Measurements from ENCODE around the gene SERAC1. TPM values are rescaled to one million over a fixed set of nuclear protein-coding genes. Genes with fewer than 3 reads are reported as not detected.

The SERAC1 gene
- 2.8 to 4.3 TPM (median 3.3 TPM) in 5 replicates for total RNA-seq (2022; extraction: Qiagen RNA extraction)

GRCh38 chr6:158168040-158168289 lies at the start of gene SERAC1:
Gene SERAC1 (minus strand): TSS chr6:158168262. CDS start chr6:158158363, 9,899 bp downstream.

Other genes with a start within 250 kb of the SERAC1 start
- gene SYNJ2, start 186.4 kb downstream of the SERAC1 start, total RNA-seq (2022; extraction: Qiagen RNA extraction): 42.5 to 50.5 TPM (median 49.1 TPM) in 5 replicates
- gene GTF2H5, start 88 bp upstream of the SERAC1 start, total RNA-seq (2022; extraction: Qiagen RNA extraction): 8.0 to 18.7 TPM (median 18.1 TPM) in 5 replicates
- gene TULP4, start 144.2 kb upstream of the SERAC1 start, total RNA-seq (2022; extraction: Qiagen RNA extraction): 3.9 to 11.3 TPM (median 6.3 TPM) in 5 replicates

Data from A549 treated with Hydrocortisone at 1 μM for 4 hours (cell line).